Measurements from ENCODE around the gene CNOT10.
A peak's percentile ranks its signal among the peaks of the same experiment; 100 is the strongest.

Gene CNOT10

DNA sequence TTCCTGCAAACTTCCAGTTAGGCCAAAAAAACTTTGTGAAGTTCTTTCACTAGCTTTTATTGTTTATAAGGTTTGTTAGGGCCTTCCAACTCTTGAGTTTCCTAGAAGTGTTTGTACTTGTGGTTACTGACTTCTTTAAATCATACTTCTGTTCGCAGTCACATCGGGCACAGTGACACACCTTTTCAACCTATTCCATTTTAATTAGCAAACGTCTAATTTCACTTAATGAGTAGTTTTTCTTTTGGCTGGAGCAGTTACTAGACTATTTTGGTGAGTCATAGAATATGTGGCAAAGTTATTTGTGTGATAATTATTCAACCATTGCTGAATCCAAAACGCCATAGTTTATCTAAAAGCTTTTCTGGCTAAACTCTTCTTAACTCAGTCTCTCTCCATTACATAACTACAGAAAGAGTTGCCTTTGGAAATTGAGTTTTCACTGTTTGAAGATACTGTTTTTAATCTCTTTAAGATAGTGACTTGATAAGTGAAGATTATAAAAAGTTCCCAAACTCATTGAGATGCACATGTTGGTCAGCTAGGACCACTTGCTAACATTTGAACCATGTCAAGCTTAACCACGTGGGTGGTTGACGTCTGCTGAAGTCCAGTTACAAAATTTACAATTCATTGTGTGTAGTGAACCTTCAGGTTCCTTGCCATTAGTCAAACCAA is 21.5 kb downstream of the CNOT10 start:
- Histone ChIP-seq H2BK15ac (ENCODE audit: low read depth, poor library complexity, severe bottlenecking) (no peak overlapping the region), H3K9me3 (ENCODE audit: control insufficient read depth, low read length) (no peaks in the 10 kb centered on the region), H3K27ac (ENCODE audit: low read length, poor library complexity, severe bottlenecking) (no peak overlapping the region), H3K14ac (ENCODE audit: low read length in 2 of 2) (no peak overlapping the region), H2BK120ac (ENCODE audit: low read depth, low read length) (no peak overlapping the region), H2AK5ac (ENCODE audit: low read length, severe bottlenecking) (no peak overlapping the region), H4K91ac (ENCODE audit: low read length) (no peak overlapping the region), H3K4me1 (ENCODE audit: control insufficient read depth, insufficient read depth, low read depth, low read length) (no peaks in the 10 kb centered on the region), H3K4ac (ENCODE audit: low read depth in 1 of 2, low read length in 2 of 2) (no peak overlapping the region), H3K9ac (ENCODE audit: low read length) (no peak overlapping the region), H3K18ac (ENCODE audit: low read depth in 1 of 2, low read length in 2 of 2) (no peak overlapping the region), H2AFZ (ENCODE audit: low read depth, low read length) (no peak overlapping the region), H4K8ac (ENCODE audit: low read length) (no peak overlapping the region), H3K27me3 (ENCODE audit: control insufficient read depth in 1 of 2, insufficient read depth in 1 of 2, low read length in 2 of 2) (no peaks in the 10 kb centered on the region), H3K36me3 (ENCODE audit: control insufficient read depth in 1 of 2, insufficient read depth in 2 of 2, low read depth in 1 of 2, low read length in 2 of 2) (peaks cover 4 to 30% of the 10 kb centered on the region in 2 experiments), H2BK12ac (ENCODE audit: low read length in 2 of 2) (no peak overlapping the region), H3K4me3 (ENCODE audit: insufficient read depth in 1 of 2, low read depth in 1 of 2, low read length in 2 of 2) (no peak overlapping the region), H2BK5ac (ENCODE audit: low read depth, low read length, poor library complexity, severe bottlenecking) (no peak overlapping the region), H3K4me2 (ENCODE audit: low read length, poor library complexity, severe bottlenecking) (no peak overlapping the region), H3K23ac (ENCODE audit: low read length in 2 of 2) (no peak overlapping the region), H3K79me1 (replicated peaks; ENCODE audit: low read length, poor library complexity, severe bottlenecking) (peaks cover 14% of the 10 kb centered on the region)
- WGBS, result 86% methylated on average over 2 of the region's 6 CpGs
- peak; percentile 45 for DNase-seq

DNA sequence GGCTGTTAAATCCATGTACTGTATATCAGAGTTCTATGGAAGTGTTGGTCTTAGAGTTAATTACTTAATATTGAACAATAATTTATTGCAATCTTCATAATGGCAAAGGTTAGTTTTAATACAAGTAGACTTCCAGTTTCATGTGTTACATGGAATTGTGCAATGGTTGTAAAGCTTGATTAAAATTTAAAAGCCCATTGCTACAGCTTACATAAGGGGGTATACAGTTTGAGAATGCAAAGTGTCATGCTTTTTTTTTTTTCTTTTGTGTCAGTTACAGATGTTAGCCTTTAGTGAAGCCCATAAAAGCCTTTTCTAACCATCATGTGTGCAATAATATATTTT is 22.0 kb downstream of the CNOT10 start:
- H3K4me3 ChIP-seq (ENCODE audit: insufficient read depth in 1 of 2, low read depth in 1 of 2, low read length in 2 of 2), result no peak overlapping the region
- no peak overlapping the region for H2AK5ac ChIP-seq (ENCODE audit: low read length, severe bottlenecking)
- H3K18ac ChIP-seq (ENCODE audit: low read depth in 1 of 2, low read length in 2 of 2), result no peak overlapping the region
- no peak for DNase-seq
- no peak overlapping the region for H2BK5ac ChIP-seq (ENCODE audit: low read depth, low read length, poor library complexity, severe bottlenecking)
- peaks cover 14% of the 10 kb centered on the region for H3K79me1 ChIP-seq (replicated peaks; ENCODE audit: low read length, poor library complexity, severe bottlenecking)
- H3K27me3 ChIP-seq (ENCODE audit: control insufficient read depth in 1 of 2, insufficient read depth in 1 of 2, low read length in 2 of 2), result no peaks in the 10 kb centered on the region
- H3K9me3 ChIP-seq (ENCODE audit: control insufficient read depth, low read length), result no peaks in the 10 kb centered on the region
- peaks cover 4 to 32% of the 10 kb centered on the region in 2 experiments for H3K36me3 ChIP-seq (ENCODE audit: control insufficient read depth in 1 of 2, insufficient read depth in 2 of 2, low read depth in 1 of 2, low read length in 2 of 2)
- H2AFZ ChIP-seq (ENCODE audit: low read depth, low read length), result no peak overlapping the region
- H2BK15ac ChIP-seq (ENCODE audit: low read depth, poor library complexity, severe bottlenecking), result no peak overlapping the region
- H3K4me2 ChIP-seq (ENCODE audit: low read length, poor library complexity, severe bottlenecking), result no peak overlapping the region
- no peak overlapping the region for H3K23ac ChIP-seq (ENCODE audit: low read length in 2 of 2)
- no peak overlapping the region for H3K27ac ChIP-seq (ENCODE audit: low read length, poor library complexity, severe bottlenecking)
- H3K4ac ChIP-seq (ENCODE audit: low read depth in 1 of 2, low read length in 2 of 2), result no peak overlapping the region
- no peak overlapping the region for H4K8ac ChIP-seq (ENCODE audit: low read length)
- H4K91ac ChIP-seq (ENCODE audit: low read length), result no peak overlapping the region
- no peak overlapping the region for H3K9ac ChIP-seq (ENCODE audit: low read length)
- H3K14ac ChIP-seq (ENCODE audit: low read length in 2 of 2), result no peak overlapping the region
- no peak overlapping the region for H2BK12ac ChIP-seq (ENCODE audit: low read length in 2 of 2)
- H3K4me1 ChIP-seq (ENCODE audit: control insufficient read depth, insufficient read depth, low read depth, low read length), result no peaks in the 10 kb centered on the region
- H2BK120ac ChIP-seq (ENCODE audit: low read depth, low read length), result no peak overlapping the region

DNA sequence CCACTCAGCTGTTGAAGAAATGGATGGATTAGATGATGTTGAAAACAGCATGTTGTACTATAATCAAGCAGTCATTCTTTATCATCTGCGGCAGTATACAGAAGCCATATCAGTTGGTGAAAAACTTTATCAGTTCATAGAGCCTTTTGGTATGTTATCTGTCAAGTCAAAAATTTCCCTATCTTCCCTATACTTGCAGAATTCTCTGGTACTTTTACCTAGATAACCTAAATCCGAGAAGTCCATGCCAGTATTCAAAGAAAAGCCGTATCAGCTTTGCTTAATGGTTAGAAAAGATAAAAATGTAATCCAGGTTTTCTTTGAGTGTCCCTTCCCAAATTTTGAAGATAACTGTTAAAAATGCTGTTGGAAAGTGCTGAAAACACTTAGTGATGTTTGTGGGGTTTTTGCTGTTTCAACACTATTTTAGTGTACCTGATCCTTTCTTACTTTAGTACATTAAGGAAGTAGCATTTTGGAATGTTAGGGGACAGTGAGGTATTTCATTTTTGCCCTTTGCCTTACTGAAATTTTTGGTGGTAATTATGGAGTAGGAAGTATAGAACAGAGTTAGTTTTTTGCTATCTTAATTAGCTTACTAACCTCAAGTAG is 23.8 kb downstream of the CNOT10 start:
- H2BK15ac ChIP-seq (ENCODE audit: low read depth, poor library complexity, severe bottlenecking), result no peak overlapping the region
- no peak overlapping the region for H2AK5ac ChIP-seq (ENCODE audit: low read length, severe bottlenecking)
- H3K4me1 ChIP-seq (ENCODE audit: control insufficient read depth, insufficient read depth, low read depth, low read length), result no peaks in the 10 kb centered on the region
- no peak overlapping the region for H3K14ac ChIP-seq (ENCODE audit: low read length in 2 of 2)
- no peaks in the 10 kb centered on the region for H3K27me3 ChIP-seq (ENCODE audit: control insufficient read depth in 1 of 2, insufficient read depth in 1 of 2, low read length in 2 of 2)
- H3K27ac ChIP-seq (ENCODE audit: low read length, poor library complexity, severe bottlenecking), result no peak overlapping the region
- 100% methylated on average over 2 of the region's 3 CpGs for WGBS
- no peak overlapping the region for H2AFZ ChIP-seq (ENCODE audit: low read depth, low read length)
- no peak overlapping the region for H2BK120ac ChIP-seq (ENCODE audit: low read depth, low read length)
- H4K91ac ChIP-seq (ENCODE audit: low read length), result no peak overlapping the region
- no peak overlapping the region for H4K8ac ChIP-seq (ENCODE audit: low read length)
- no peak overlapping the region for H3K18ac ChIP-seq (ENCODE audit: low read depth in 1 of 2, low read length in 2 of 2)
- no peaks in the 10 kb centered on the region for H3K9me3 ChIP-seq (ENCODE audit: control insufficient read depth, low read length)
- no peak overlapping the region for H2BK12ac ChIP-seq (ENCODE audit: low read length in 2 of 2)
- peaks cover 4 to 45% of the 10 kb centered on the region in 2 experiments for H3K36me3 ChIP-seq (ENCODE audit: control insufficient read depth in 1 of 2, insufficient read depth in 2 of 2, low read depth in 1 of 2, low read length in 2 of 2)
- H3K79me1 ChIP-seq (replicated peaks; ENCODE audit: low read length, poor library complexity, severe bottlenecking), result peaks cover 13% of the 10 kb centered on the region
- no peak overlapping the region for H3K23ac ChIP-seq (ENCODE audit: low read length in 2 of 2)
- H3K4ac ChIP-seq (ENCODE audit: low read depth in 1 of 2, low read length in 2 of 2), result no peak overlapping the region
- no peak overlapping the region for H3K9ac ChIP-seq (ENCODE audit: low read length)
- H3K4me2 ChIP-seq (ENCODE audit: low read length, poor library complexity, severe bottlenecking), result no peak overlapping the region
- DNase-seq, result no peak
- no peak overlapping the region for H3K4me3 ChIP-seq (ENCODE audit: insufficient read depth in 1 of 2, low read depth in 1 of 2, low read length in 2 of 2)
- H2BK5ac ChIP-seq (ENCODE audit: low read depth, low read length, poor library complexity, severe bottlenecking), result no peak overlapping the region

DNA sequence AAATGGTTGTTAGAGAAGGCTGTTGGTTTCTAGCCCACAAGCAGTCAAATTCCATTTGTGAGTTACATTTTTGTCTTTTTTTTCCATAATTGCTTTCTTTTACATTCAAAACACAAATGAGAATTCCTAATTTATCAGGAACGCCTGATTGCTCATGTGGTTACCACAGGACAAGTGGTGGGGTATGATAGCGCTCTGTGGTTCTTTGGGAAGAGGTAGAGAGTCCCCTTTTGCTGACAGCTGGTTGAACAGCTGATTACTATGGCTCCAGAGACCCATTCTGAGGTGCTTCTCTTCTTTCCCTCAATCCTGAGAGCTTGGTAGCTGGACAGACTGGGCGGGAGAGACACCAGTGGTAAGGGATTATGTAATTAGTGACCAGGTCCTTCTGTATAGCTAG is 24.4 kb downstream of the CNOT10 start:
- H3K27ac ChIP-seq (ENCODE audit: low read length, poor library complexity, severe bottlenecking), result no peak overlapping the region
- no peak overlapping the region for H3K4me3 ChIP-seq (ENCODE audit: insufficient read depth in 1 of 2, low read depth in 1 of 2, low read length in 2 of 2)
- no peak overlapping the region for H2BK12ac ChIP-seq (ENCODE audit: low read length in 2 of 2)
- H2BK5ac ChIP-seq (ENCODE audit: low read depth, low read length, poor library complexity, severe bottlenecking), result no peak overlapping the region
- H3K14ac ChIP-seq (ENCODE audit: low read length in 2 of 2), result no peak overlapping the region
- no peaks in the 10 kb centered on the region for H3K9me3 ChIP-seq (ENCODE audit: control insufficient read depth, low read length)
- no peaks in the 10 kb centered on the region for H3K4me1 ChIP-seq (ENCODE audit: control insufficient read depth, insufficient read depth, low read depth, low read length)
- no peak overlapping the region for H2AFZ ChIP-seq (ENCODE audit: low read depth, low read length)
- peaks cover 13% of the 10 kb centered on the region for H3K79me1 ChIP-seq (replicated peaks; ENCODE audit: low read length, poor library complexity, severe bottlenecking)
- H3K4ac ChIP-seq (ENCODE audit: low read depth in 1 of 2, low read length in 2 of 2), result no peak overlapping the region
- H3K18ac ChIP-seq (ENCODE audit: low read depth in 1 of 2, low read length in 2 of 2), result no peak overlapping the region
- H3K9ac ChIP-seq (ENCODE audit: low read length), result no peak overlapping the region
- H3K36me3 ChIP-seq (ENCODE audit: control insufficient read depth in 1 of 2, insufficient read depth in 2 of 2, low read depth in 1 of 2, low read length in 2 of 2), result peaks cover 4 to 46% of the 10 kb centered on the region in 2 experiments
- no peak overlapping the region for H3K4me2 ChIP-seq (ENCODE audit: low read length, poor library complexity, severe bottlenecking)
- no peak overlapping the region for H3K23ac ChIP-seq (ENCODE audit: low read length in 2 of 2)
- no peak overlapping the region for H4K8ac ChIP-seq (ENCODE audit: low read length)
- DNase-seq, result no peak
- WGBS, result 97% methylated on average over 2 of the region's 3 CpGs
- no peak overlapping the region for H4K91ac ChIP-seq (ENCODE audit: low read length)
- no peak overlapping the region for H2BK15ac ChIP-seq (ENCODE audit: low read depth, poor library complexity, severe bottlenecking)
- no peaks in the 10 kb centered on the region for H3K27me3 ChIP-seq (ENCODE audit: control insufficient read depth in 1 of 2, insufficient read depth in 1 of 2, low read length in 2 of 2)
- no peak overlapping the region for H2AK5ac ChIP-seq (ENCODE audit: low read length, severe bottlenecking)
- no peak overlapping the region for H2BK120ac ChIP-seq (ENCODE audit: low read depth, low read length)
